Measurements from ENCODE around the gene MATN1.

Gene MATN1

GRCh38 chr1:30758121-30758688, 34.8 kb upstream of the MATN1 start:
- in situ Hi-C loops (cut with HindIII; ENCODE audit: low sequenced_read_pairs) = no loop called here

DNA sequence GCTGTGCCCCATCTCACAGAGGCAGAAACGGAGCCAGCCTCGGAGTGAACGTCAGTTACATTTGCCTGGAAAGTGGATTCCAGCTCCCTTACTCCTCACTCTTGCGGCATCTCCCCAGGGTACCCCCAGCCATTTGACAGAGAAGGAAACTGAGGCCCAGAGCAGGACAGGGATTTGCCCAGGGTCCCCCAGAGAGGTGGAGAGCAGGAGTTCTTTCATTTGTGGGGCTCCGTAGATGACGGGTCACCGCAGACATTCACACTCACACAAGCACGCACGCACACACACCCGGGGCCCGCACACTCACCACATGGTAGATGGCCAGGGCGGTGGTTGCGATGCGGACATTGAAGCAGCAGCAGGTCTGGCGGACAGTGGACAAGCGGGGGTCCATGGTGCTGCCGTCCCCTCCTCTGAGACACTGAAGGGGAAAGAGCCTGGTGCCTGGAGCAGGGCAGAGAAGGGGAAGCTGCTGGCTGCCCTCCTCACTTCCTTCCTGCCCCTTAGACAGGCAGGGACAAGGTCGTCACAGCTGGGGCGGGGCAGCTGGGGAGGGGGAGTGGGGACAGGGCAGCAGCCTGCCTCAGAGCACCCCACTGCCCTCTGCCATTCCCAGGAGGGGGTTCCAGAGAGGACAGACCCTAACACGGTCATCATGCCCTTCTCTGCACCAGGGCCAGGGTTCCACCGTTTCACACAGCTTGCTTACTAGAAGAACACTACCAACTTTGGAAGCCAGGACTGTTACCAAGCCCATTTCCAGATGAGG, 34.2 kb upstream of the MATN1 start, which contains the start of gene LAPTM5:
Gene LAPTM5, minus strand, starts transcription at position 423 of the 769 bp plus-strand sequence. Its CDS starts 29 bp downstream, at position 394.
- in situ Hi-C loops (cut with HindIII; ENCODE audit: low sequenced_read_pairs) = no loop called here

GRCh38 chr1:30756545-30757351, 33.4 kb upstream of the MATN1 start:
- in situ Hi-C loops (cut with HindIII; ENCODE audit: low sequenced_read_pairs) = no loop called here

GRCh38 chr1:30756206-30756544, 32.8 kb upstream of the MATN1 start:
- in situ Hi-C loops (cut with HindIII; ENCODE audit: low sequenced_read_pairs) = no loop called here

- in situ Hi-C loops (cut with HindIII; ENCODE audit: low sequenced_read_pairs) = no loop called here
Measured at GRCh38 chr1:30755746-30756145, 32.4 kb upstream of the MATN1 start.

DNA sequence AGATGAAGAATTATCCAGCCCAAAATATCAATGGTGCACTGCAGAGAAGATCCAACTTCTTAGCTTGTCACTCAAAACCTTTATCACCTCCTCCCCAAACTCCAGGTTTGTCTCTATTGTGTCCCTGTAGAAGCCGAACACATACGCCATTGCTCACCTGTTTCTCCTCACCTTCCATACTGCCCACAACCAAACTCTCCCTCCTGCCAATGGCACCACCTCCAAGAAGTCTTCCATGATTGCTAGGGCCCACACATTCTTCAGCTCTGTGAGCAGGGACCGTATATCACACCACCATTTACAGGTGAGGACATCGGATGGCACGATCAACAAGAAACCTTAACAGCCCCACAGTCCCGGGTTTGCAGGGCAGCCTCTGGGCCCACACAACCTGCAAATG, 31.9 kb upstream of the MATN1 start:
- in situ Hi-C loops (cut with HindIII; ENCODE audit: low sequenced_read_pairs) = no loop called here

GRCh38 chr1:30754684-30755171, 31.3 kb upstream of the MATN1 start:
- in situ Hi-C loops (cut with HindIII; ENCODE audit: low sequenced_read_pairs) = no loop called here

DNA sequence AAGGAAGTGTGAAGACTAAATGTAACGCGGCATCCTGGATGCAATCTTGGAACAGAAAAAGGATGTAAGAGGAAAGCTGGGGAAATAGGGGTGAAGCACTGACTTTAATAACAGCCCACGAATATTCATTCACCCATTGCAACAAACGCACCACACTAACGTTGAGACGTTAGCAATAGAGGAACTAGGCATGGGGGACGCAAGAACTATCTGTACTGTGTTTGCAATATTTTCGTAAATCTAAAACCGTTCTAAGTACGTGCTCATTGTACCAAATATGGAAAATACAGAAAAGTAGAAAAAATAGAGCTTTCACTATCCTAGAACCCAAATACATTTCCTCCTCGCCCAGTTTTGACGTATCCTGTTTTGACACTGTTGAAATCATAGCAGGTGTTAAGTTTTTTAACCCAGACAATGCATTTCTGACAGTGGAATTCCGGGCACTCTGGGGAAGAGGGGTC, 30.3 kb upstream of the MATN1 start:
- in situ Hi-C loops (cut with HindIII; ENCODE audit: low sequenced_read_pairs) = no loop called here

DNA sequence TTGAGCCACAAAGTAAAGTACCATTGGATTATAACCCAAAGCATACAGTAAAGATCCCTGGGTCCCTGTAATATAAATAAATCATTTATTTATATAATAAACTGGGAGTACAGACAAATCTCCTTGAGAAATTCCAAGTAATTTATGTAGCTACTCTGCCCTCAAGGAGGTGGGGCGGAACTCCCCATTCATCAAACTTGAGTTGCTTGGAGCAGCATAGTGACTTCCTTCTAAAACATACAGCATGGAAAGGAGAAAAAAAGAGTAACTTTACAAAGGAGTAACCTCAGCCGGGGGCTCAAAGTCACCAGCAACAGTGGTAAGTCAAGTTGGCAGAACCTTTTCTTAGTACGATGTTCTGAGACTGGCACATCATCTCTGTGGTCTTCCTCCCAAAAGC, 29.7 kb upstream of the MATN1 start:
- in situ Hi-C loops (cut with HindIII; ENCODE audit: low sequenced_read_pairs) = no loop called here

GRCh38 chr1:30752651-30752908, 29.2 kb upstream of the MATN1 start:
- in situ Hi-C loops (cut with HindIII; ENCODE audit: low sequenced_read_pairs) = no loop called here

DNA sequence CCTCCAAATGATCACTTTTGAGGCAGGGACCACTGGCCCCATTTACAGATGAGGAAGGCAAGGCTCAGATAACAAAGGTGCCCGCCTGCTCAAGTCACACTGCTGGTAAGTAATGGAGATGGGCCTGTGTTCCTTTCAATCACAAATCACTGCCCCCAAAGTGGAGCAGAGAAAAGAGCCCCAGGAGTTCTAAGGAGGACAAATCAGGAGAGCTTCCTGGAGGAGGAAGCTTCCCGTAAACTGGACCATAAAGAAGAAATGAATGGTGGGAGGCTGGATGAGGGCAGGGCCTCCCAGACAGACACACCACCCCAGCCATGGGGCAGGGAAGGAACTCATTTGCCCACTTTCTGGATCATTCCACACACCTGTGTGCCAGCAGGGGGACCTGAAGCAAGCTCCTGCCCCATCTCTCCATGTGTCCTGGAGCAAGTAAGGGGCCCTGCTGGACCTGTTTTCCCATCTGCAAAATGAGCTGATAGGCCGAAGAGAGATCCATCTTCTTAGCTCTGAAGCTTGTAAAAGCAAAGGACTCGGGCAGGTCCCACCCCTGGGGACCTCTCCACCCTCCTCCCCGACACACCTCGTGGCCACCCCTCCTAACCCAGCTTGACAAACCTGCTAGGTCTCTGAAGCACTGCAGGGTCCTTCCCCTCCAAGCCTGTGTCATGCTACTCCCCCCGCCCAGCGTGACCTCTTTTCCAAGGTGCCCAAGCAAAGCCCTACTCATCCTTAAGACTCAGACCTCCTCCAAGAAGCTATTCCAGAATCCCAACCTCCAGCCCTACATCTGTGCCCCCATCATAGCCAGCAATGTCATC, 28.7 kb upstream of the MATN1 start:
- in situ Hi-C loops (cut with HindIII; ENCODE audit: low sequenced_read_pairs) = no loop called here

DNA sequence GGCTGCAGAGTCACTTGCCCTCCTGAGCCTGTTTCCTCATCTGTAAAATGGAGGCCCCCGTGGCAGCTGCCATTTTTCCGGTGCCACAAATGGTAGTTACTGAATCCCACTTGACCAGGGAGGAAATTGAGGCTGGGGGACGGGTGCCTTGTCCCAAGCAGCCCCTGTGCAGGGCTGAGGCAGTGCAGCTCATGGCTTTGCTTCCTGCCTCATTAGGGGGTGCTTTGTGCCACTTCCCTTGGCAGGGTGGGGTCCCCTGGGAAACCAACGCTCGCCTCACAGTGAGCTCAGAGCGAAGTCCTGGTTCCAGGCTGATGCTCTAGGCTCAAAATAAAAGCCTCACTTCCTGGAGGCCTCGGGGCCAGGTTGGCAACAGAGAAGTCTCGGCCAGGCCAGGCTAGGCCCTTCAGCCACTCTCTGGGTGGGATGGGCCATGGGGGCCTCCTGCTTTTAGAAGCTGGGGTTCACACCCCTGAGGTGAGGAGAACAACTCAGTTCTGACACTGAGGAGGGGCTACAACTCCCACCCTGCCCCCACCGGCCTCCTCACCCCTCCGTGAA, 27.4 kb upstream of the MATN1 start:
- in situ Hi-C loops (cut with HindIII; ENCODE audit: low sequenced_read_pairs) = no loop called here

- in situ Hi-C loops (cut with HindIII; ENCODE audit: low sequenced_read_pairs) = no loop called here
Measured at GRCh38 chr1:30749691-30750583, 26.6 kb upstream of the MATN1 start.

- in situ Hi-C loops (cut with HindIII; ENCODE audit: low sequenced_read_pairs) = no loop called here
Measured at GRCh38 chr1:30748699-30749401, 25.5 kb upstream of the MATN1 start.

GRCh38 chr1:30748098-30748698, 24.8 kb upstream of the MATN1 start:
- in situ Hi-C loops (cut with HindIII; ENCODE audit: low sequenced_read_pairs) = no loop called here

- in situ Hi-C loops (cut with HindIII; ENCODE audit: low sequenced_read_pairs) = no loop called here
Measured at GRCh38 chr1:30747033-30748008, 23.9 kb upstream of the MATN1 start.

- in situ Hi-C loops (cut with HindIII; ENCODE audit: low sequenced_read_pairs) = no loop called here
Measured at GRCh38 chr1:30746212-30747032, 23.0 kb upstream of the MATN1 start.

Data from DLD1 (cell line).